OCI-LY7 (cell line): ENCODE measurements around the gene TNS2.

Experiments
- CTCF ChIP-seq: fragments of 200-600 bp; sonication (generic); conservative IDR thresholded peaks from 2 replicates; pipeline ENCODE4 v1.5.1; 2014; ENCODE audit warnings: mild to moderate bottlenecking, antibody characterized with exemption, low read length, moderate library complexity, mixed read lengths
- EZH2phosphoT487 ChIP-seq: fragments of 200-600 bp; sonication (generic); IDR thresholded peaks from 2 replicates; pipeline ENCODE4 v1.6.1; 2018; ENCODE audit warnings: low read depth, borderline replicate concordance, mild to moderate bottlenecking, mixed run types, antibody characterized with exemption, low read length, moderate library complexity, mixed read lengths

DNA sequence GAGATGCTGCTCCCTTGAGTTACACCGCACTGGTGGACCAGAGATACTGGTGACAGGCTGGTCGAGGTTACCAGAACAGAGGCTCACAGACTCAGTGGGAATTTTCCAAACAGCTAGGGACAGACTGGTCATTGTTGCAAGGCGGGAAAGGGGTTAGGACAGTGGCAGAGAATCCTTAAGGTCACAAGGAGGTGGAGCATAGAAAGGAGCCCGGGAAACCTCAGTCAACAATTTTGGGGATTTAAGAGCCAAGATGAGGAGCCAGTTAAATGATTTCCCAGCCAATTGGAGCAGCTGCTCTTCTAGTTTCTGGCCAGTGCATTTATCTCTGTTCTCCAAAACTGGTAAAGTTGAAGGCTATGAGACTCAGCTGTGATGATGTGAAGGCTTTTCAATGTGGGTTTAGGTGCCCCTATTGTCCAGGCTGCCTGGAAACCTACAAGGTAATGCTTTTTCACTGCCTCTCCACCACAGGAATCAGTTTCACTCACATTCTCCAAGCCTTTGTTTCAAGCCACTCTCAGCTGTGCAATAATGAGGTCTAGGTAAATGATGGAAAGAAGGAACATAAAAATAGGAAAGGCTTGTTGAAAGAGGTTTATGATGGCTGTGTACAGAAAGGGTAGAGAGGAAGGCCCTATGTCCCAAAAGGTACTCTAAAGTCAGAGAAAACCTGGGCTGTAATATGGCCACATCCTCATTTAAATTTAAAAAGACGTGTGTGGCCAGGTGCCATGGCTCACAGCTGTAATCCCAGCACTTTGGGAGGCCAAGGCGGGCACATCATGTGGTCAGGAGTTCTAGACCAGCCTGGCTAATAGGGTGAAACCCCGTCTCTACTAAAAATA is 7.0 kb upstream of the TNS2 start:
- TF ChIP-seq CTCF = no peak
- TF ChIP-seq EZH2phosphoT487 = no peak
